Activated CD8-positive, alpha-beta T cell treated with anti-CD3 and anti-CD28 coated beads, Interleukin-2, amount 10 ng/mL, durations not matched to agents 7 days and 5 days (primary cell): ENCODE data around the gene SLCO3A1. TPM values are rescaled to one million over a fixed set of nuclear protein-coding genes. Genes with fewer than 3 reads are reported as not detected.

Source experiments
- ATAC-seq: fragments of 150-1000 bp; cut with Tn5 transposase; one replicate; pipeline ENCODE4 v1.10.0; 2021; ENCODE audit warnings: moderate library complexity
- CTCF ChIA-PET: fragments of 350-600 bp; sonication (Branson Sonifier 250); formaldehyde crosslinking; loops from one replicate; lab custom pipeline; 2021; ENCODE audit warnings: antibody characterized with exemption; lab: Charles Lee
- POLR2A ChIA-PET: fragments of 350-600 bp; sonication (Branson Sonifier 250); formaldehyde crosslinking; loops from one replicate; lab custom pipeline; 2021; ENCODE audit warnings: antibody characterized with exemption; lab: Charles Lee
- DNase-seq: peaks from one replicate; pipeline ENCODE4 v3.0.0-alpha.2; 2020
- H3K27ac Mint-ChIP-seq: one replicate; pipeline ENCODE4 v1.8.0; 2021; ENCODE audit warnings: mild to moderate bottlenecking, mixed read lengths
- H3K27me3 Mint-ChIP-seq: one replicate; pipeline ENCODE4 v1.8.0; 2021; ENCODE audit warnings: low read depth, mixed read lengths
- H3K36me3 Mint-ChIP-seq: one replicate; pipeline ENCODE4 v1.8.0; 2021; ENCODE audit warnings: low read depth, mixed read lengths
- H3K4me1 Mint-ChIP-seq: one replicate; pipeline ENCODE4 v1.8.0; 2021; ENCODE audit warnings: low read depth, mixed read lengths
- H3K4me3 Mint-ChIP-seq: one replicate; pipeline ENCODE4 v1.8.0; 2021; ENCODE audit warnings: mild to moderate bottlenecking, mixed read lengths
- H3K9me3 Mint-ChIP-seq: one replicate; pipeline ENCODE4 v1.8.0; 2022; ENCODE audit warnings: mixed read lengths; ENCODE audit not compliant: insufficient read depth
- total RNA-seq, 2 experiments: library from RNA; stranded (reverse); gene quantifications; one replicate each; pipeline ENCODE4 v1.2.3, GENCODE V29; 2021

Gene SLCO3A1
- total RNA-seq, 2 experiments from 2014 or later = 29.3 to 32.7 TPM

GRCh38 chr15:91885054-91885453 lies 31.5 kb downstream of the SLCO3A1 start:
- peaks cover 17% of the 10 kb centered on the region for H3K4me1 Mint-ChIP-seq

GRCh38 chr15:91885714-91886270 lies 32.3 kb downstream of the SLCO3A1 start:
- Mint-ChIP-seq H3K4me3 (no peak overlapping the region), H3K9me3 (no peaks in the 10 kb centered on the region), H3K36me3 (no peaks in the 10 kb centered on the region), H3K4me1 (peaks cover 13% of the 10 kb centered on the region), H3K27ac (no peak overlapping the region), H3K27me3 (no peaks in the 10 kb centered on the region)
- ChIA-PET POLR2A (interaction anchor here (1.0 kb wide), 1 partner anchor 22 kb away, joined by 3 read pairs; no protein-coding TSS in a partner anchor), CTCF (interaction anchor here (1.3 to 1.4 kb wide), 2 partner anchors 35 to 192 kb away, joined by 3 read pairs; no protein-coding TSS in a partner anchor)
- DNase-seq = no peak
- ATAC-seq = no peak

More at GRCh38 chr15:91885054-91885453, 31.5 kb downstream of the SLCO3A1 start:
- Mint-ChIP-seq H3K36me3 (no peaks in the 10 kb centered on the region), H3K4me3 (no peak overlapping the region), H3K27ac (no peak overlapping the region), H3K27me3 (no peaks in the 10 kb centered on the region), H3K9me3 (no peaks in the 10 kb centered on the region)
- DNase-seq (no peak), ATAC-seq (no peak)
- ChIA-PET CTCF (no interaction called here), POLR2A (no interaction called here)

- ChIA-PET POLR2A (interaction anchor here (1.0 kb wide), 1 partner anchor 23 kb away, joined by 3 read pairs; no protein-coding TSS in a partner anchor), CTCF (interaction anchor here (1.1 to 1.4 kb wide), 3 partner anchors 9 to 191 kb away, joined by 3 read pairs; no protein-coding TSS in a partner anchor)
- H3K4me1 Mint-ChIP-seq = peaks cover 4% of the 10 kb centered on the region
- DNase-seq (no peak), ATAC-seq (no peak)
- no peaks in the 10 kb centered on the region for H3K9me3 Mint-ChIP-seq
- no peak overlapping the region for H3K27ac Mint-ChIP-seq
- peaks cover under 1% of the 10 kb centered on the region for H3K36me3 Mint-ChIP-seq
- no peaks in the 10 kb centered on the region for H3K27me3 Mint-ChIP-seq
- H3K4me3 Mint-ChIP-seq = no peak overlapping the region
These were observed 33.4 kb downstream of the SLCO3A1 start for GRCh38 chr15:91886878-91887277.

GRCh38 chr15:91887321-91887720 lies 33.8 kb downstream of the SLCO3A1 start:
- H3K4me1 Mint-ChIP-seq = peaks cover 4% of the 10 kb centered on the region
- H3K27ac Mint-ChIP-seq = no peak overlapping the region
- ChIA-PET CTCF (interaction anchor here (1.1 kb wide), 1 partner anchor 9 kb away, joined by 3 read pairs; no protein-coding TSS in a partner anchor), POLR2A (no interaction called here)
- no peak for DNase-seq
- no peaks in the 10 kb centered on the region for H3K9me3 Mint-ChIP-seq
- peaks cover 4% of the 10 kb centered on the region for H3K36me3 Mint-ChIP-seq
- H3K4me3 Mint-ChIP-seq = no peak overlapping the region
- no peaks in the 10 kb centered on the region for H3K27me3 Mint-ChIP-seq
- no peak for ATAC-seq

GRCh38 chr15:91887921-91888373 lies 34.4 kb downstream of the SLCO3A1 start:
- peaks cover 4% of the 10 kb centered on the region for H3K4me1 Mint-ChIP-seq
- POLR2A ChIA-PET = no interaction called here

GRCh38 chr15:91889111-91889815 lies 35.8 kb downstream of the SLCO3A1 start:
- no peak overlapping the region for H3K4me3 Mint-ChIP-seq
- H3K9me3 Mint-ChIP-seq = peaks cover 4% of the 10 kb centered on the region
- CTCF ChIA-PET = interaction anchor here (0.8 kb wide), 1 partner anchor 36 kb away, joined by 3 read pairs; no protein-coding TSS in a partner anchor
- DNase-seq (no peak), ATAC-seq (no peak)
- H3K27ac Mint-ChIP-seq = no peak overlapping the region
- POLR2A ChIA-PET = no interaction called here
- H3K36me3 Mint-ChIP-seq = peaks cover 12% of the 10 kb centered on the region
- H3K27me3 Mint-ChIP-seq = no peaks in the 10 kb centered on the region
- H3K4me1 Mint-ChIP-seq = peaks cover 4% of the 10 kb centered on the region

More at GRCh38 chr15:91887921-91888373, 34.4 kb downstream of the SLCO3A1 start:
- Mint-ChIP-seq H3K9me3 (no peaks in the 10 kb centered on the region), H3K36me3 (peaks cover 8% of the 10 kb centered on the region), H3K27me3 (no peaks in the 10 kb centered on the region), H3K4me3 (no peak overlapping the region), H3K27ac (no peak overlapping the region)
- CTCF ChIA-PET = no interaction called here
- ATAC-seq (no peak), DNase-seq (no peak)

- Mint-ChIP-seq H3K36me3 (peaks cover 12% of the 10 kb centered on the region), H3K27ac (no peak overlapping the region), H3K4me1 (peaks cover 2% of the 10 kb centered on the region), H3K27me3 (no peaks in the 10 kb centered on the region), H3K4me3 (no peak overlapping the region), H3K9me3 (peaks cover 6% of the 10 kb centered on the region)
- ChIA-PET POLR2A (interaction anchor here (0.6 kb wide), 1 partner anchor 233 kb away, joined by 3 read pairs; no protein-coding TSS in a partner anchor), CTCF (no interaction called here)
- DNase-seq (no peak), ATAC-seq (no peak)
These were observed 37.1 kb downstream of the SLCO3A1 start for GRCh38 chr15:91890614-91891013.

GRCh38 chr15:91891101-91891500 lies 37.6 kb downstream of the SLCO3A1 start:
- ATAC-seq = no peak
- Mint-ChIP-seq H3K4me1 (no peaks in the 10 kb centered on the region), H3K27ac (no peak overlapping the region), H3K4me3 (no peak overlapping the region), H3K27me3 (no peaks in the 10 kb centered on the region), H3K36me3 (peaks cover 12% of the 10 kb centered on the region), H3K9me3 (peaks cover 8% of the 10 kb centered on the region)
- ChIA-PET CTCF (no interaction called here), POLR2A (no interaction called here)
- no peak for DNase-seq

GRCh38 chr15:91891788-91892345 lies 38.4 kb downstream of the SLCO3A1 start:
- ChIA-PET CTCF (no interaction called here), POLR2A (no interaction called here)
- H3K27ac Mint-ChIP-seq = no peak overlapping the region
- no peak for DNase-seq
- no peak for ATAC-seq
- peaks cover 8% of the 10 kb centered on the region for H3K9me3 Mint-ChIP-seq
- H3K4me1 Mint-ChIP-seq = no peaks in the 10 kb centered on the region
- H3K27me3 Mint-ChIP-seq = no peaks in the 10 kb centered on the region
- no peak overlapping the region for H3K4me3 Mint-ChIP-seq
- peaks cover 12% of the 10 kb centered on the region for H3K36me3 Mint-ChIP-seq

- CTCF ChIA-PET = no interaction called here
These were observed 38.9 kb downstream of the SLCO3A1 start for GRCh38 chr15:91892436-91892835.

GRCh38 chr15:91894606-91895005 lies 41.1 kb downstream of the SLCO3A1 start:
- Mint-ChIP-seq H3K36me3 (peaks cover 12% of the 10 kb centered on the region), H3K4me1 (no peaks in the 10 kb centered on the region), H3K4me3 (no peak overlapping the region), H3K27ac (no peak overlapping the region), H3K9me3 (peaks cover 8% of the 10 kb centered on the region), H3K27me3 (no peaks in the 10 kb centered on the region)
- ATAC-seq (no peak), DNase-seq (no peak)
- ChIA-PET CTCF (interaction anchor here (1.4 kb wide), 1 partner anchor 48 kb away, joined by 4 read pairs; no protein-coding TSS in a partner anchor), POLR2A (interaction anchor here (0.9 kb wide), 1 partner anchor 41 kb away, joined by 3 read pairs; the partner anchor contains the start of gene SLCO3A1)

More at GRCh38 chr15:91892436-91892835, 38.9 kb downstream of the SLCO3A1 start:
- Mint-ChIP-seq H3K27ac (no peak overlapping the region), H3K4me3 (no peak overlapping the region), H3K27me3 (no peaks in the 10 kb centered on the region), H3K9me3 (peaks cover 8% of the 10 kb centered on the region), H3K4me1 (no peaks in the 10 kb centered on the region), H3K36me3 (peaks cover 12% of the 10 kb centered on the region)
- POLR2A ChIA-PET = no interaction called here
- ATAC-seq = no peak
- DNase-seq = no peak
